ENCODE measurements around the gene LRRC15. TPM values are rescaled to one million over a fixed set of nuclear protein-coding genes. Genes with fewer than 3 reads are reported as not detected.

LRRC15 gene
- 0.73 and 1.7 TPM in 2 replicates for total RNA-seq

DNA sequence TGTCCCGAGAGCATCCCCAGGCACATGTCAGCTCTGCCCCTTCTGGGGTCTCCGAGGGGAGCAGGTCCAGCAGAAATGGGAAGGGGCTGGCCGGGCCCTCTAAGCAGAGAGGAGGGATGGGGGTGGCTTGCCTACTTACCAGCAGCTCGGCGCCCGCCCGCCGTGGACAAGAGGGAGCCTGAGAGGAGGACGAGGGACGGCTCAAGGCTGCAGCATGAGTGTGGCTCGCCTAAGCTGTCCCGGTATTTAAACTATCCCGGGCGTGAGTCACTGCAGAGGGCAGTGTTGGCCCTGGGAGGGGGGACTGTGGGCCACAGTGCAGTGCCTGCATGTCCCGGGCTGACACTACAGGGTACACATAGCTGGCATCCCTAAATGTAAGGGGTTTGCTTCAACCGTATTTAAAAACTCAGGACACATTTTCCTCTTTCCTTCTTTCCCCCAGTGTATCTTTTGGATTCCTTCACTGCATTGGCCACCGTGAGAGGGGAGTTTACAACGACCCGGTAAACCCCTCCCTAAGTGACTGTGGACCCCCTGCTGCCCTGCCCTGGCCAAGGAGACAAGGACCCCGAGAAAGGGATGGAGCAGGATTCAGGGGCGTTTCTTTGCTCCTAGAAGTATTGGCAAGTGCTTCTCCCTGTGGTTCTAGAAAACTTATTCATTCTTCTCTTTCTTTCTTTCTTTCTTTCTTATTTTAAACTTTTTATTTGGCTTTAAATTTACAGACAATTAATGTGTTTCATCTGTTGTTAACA is at the start of gene LRRC15:
Gene LRRC15 (minus strand): TSS at position 222 of the 758 bp plus-strand sequence. CDS start 8,700 bp downstream, outside the sequence.

DNA sequence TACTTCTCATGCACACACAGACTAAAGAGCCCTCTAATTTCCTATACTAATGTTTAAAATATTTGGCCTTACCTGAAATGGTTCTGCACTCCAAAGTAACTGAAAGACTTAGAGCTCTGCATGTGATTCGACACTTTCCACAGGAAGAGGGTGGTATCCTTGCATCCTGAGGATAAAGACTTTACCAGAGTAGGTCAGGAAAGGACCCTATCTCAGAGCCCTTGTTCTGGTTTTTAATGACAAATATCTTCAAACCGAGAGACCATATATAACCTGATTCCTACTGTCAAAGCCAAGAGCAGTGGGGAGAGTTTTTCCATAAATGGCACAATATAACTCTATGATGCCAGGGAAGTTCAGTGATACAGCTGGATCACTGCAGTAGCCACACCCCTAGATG is 29.6 kb upstream of the LRRC15 start, which contains the start of gene GP5:
Gene GP5 (minus strand): TSS at position 101 of the 400 bp plus-strand sequence. CDS start 984 bp downstream, outside the sequence.

DNA sequence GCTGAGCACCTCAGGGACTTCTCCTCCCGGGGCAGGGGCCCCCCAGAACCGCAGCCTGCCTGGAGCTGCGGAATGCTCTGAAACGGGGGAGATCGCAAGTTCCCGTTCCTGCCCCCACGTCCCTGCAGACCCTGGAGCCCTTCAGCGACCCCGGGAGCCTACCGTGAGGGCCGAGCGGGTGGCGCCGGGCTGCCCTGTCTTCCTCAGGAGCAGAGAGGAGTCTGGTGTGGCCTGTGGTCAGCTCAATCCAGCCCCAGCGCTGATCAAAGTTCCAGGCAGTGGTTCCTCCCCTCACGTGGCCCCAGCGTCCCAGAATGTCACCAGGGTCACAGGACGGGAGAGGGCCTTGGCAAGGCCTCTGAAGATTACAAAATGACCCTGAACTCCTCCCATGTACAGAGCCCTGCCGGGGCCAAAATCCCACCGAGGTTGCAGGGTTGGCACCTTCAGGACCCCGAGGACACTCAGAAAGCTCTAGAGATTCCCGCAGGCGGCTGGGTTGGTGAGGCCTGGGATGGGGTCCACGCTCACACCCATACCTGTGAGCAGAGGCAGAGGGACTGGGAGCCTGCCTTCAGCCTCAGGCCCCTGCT is 18.4 kb downstream of the LRRC15 start, which contains the start of gene CPN2:
Gene CPN2 (minus strand): TSS at position 249 of the 593 bp plus-strand sequence. CDS start 8,626 bp downstream, outside the sequence.

Other genes starting within 250 kb of the LRRC15 start
- gene HES1, start 233.6 kb downstream of the LRRC15 start, total RNA-seq, result 0.44 and 2.0 TPM in 2 replicates
- not detected in 2 replicates for gene CPN2, start 18.4 kb downstream of the LRRC15 start, total RNA-seq
- 0.17 TPM in 1 of 2 replicates, not detected in the other for gene GP5, start 29.5 kb upstream of the LRRC15 start, total RNA-seq
- 292 and 419 TPM in 2 replicates for gene ATP13A3, start 117.3 kb upstream of the LRRC15 start, total RNA-seq

All from smooth muscle cell of trachea (primary cell).